GM06990 (cell line): ENCODE measurements around the gene ENTPD3.

ENCODE experiments used
- DNase-seq: peaks from one replicate; pipeline ENCODE4 v3.0.0-alpha.2; 2011; ENCODE audit not compliant: insufficient read length; ENCODE audit errors: extremely low read depth
- H3K27me3 ChIP-seq: replicated peaks from 2 replicates; pipeline ENCODE4 v1.6.0; 2011; ENCODE audit warnings: low read length; ENCODE audit not compliant: control insufficient read depth, insufficient read depth
- H3K36me3 ChIP-seq: 2 replicates; pipeline ENCODE4 v1.5.1; 2011; ENCODE audit warnings: low read length; ENCODE audit not compliant: control insufficient read depth, insufficient read depth
- H3K4me3 ChIP-seq: replicated peaks from 2 replicates; pipeline ENCODE4 v1.5.1; 2011; ENCODE audit warnings: low read depth, mild to moderate bottlenecking, control low read depth, low read length
- CTCF ChIP-seq: IDR thresholded peaks from 2 replicates; pipeline ENCODE4 v1.5.1; 2011; ENCODE audit warnings: low read length, control low read depth, mild to moderate bottlenecking, inconsistent platforms; ENCODE audit not compliant: insufficient read depth, poor library complexity, severe bottlenecking

Gene ENTPD3

GRCh38 chr3:40407007-40407406 is 20.0 kb downstream of the ENTPD3 start:
- DNase-seq: no peak
- H3K4me3 ChIP-seq: no peak overlapping the region
- H3K27me3 ChIP-seq: no peaks in the 10 kb centered on the region; the same call in 1 of the 2 replicates
- H3K36me3 ChIP-seq: no peaks in the 10 kb centered on the region
- no peak for TF ChIP-seq CTCF

- TF ChIP-seq CTCF: no peak
- Histone ChIP-seq H3K27me3 (no peaks in the 10 kb centered on the region; the same call in 1 of the 2 replicates), H3K4me3 (no peak overlapping the region), H3K36me3 (no peaks in the 10 kb centered on the region)
- no peak for DNase-seq
Measured at GRCh38 chr3:40407611-40408010, 20.6 kb downstream of the ENTPD3 start.

DNA sequence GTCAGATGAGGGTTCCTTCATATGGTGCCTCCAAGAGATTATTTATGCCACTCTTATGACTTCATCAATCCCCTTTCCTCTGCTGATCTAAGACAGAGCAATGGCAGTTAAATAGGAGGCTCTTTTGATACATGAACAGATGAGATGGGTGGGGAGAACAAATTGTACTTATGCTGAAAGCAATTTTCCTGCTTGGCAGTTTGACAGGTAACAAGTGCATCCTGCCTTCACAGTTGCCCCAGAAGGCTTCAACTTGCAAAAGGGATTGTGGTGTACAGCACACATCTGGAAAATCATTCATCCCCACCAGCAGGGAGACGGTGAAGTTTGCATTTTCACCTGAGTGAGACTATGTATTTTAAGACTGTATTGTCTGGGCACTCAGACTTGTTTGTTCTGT is 27.3 kb downstream of the ENTPD3 start:
- Histone ChIP-seq H3K36me3 (no peaks in the 10 kb centered on the region), H3K4me3 (no peak overlapping the region), H3K27me3 (no peaks in the 10 kb centered on the region; the same call in 1 of the 2 replicates)
- TF ChIP-seq CTCF: no peak
- no peak for DNase-seq

GRCh38 chr3:40417845-40418543 is 31.0 kb downstream of the ENTPD3 start:
- no peak for TF ChIP-seq CTCF
- Histone ChIP-seq H3K4me3 (no peak overlapping the region), H3K27me3 (no peaks in the 10 kb centered on the region), H3K36me3 (no peaks in the 10 kb centered on the region)
- no peak for DNase-seq

- Histone ChIP-seq H3K36me3 (no peaks in the 10 kb centered on the region), H3K4me3 (no peak overlapping the region), H3K27me3 (no peaks in the 10 kb centered on the region)
- DNase-seq: no peak
- no peak for TF ChIP-seq CTCF
Measured at GRCh38 chr3:40422861-40423260, 35.9 kb downstream of the ENTPD3 start.
